H1 (cell line): Measurements from ENCODE around the gene TMEM120A. TPM values are rescaled to one million over a fixed set of nuclear protein-coding genes. Genes with fewer than 3 reads are reported as not detected.
A peak's percentile ranks its signal among the peaks of the same experiment; 100 is the strongest.

ENCODE experiments used
- CTCF ChIA-PET: fragments of 300-600 bp; sonication (Branson Sonifier 250); formaldehyde crosslinking; loops from one replicate; lab custom pipeline; 2021; ENCODE audit not compliant: partially characterized antibody; lab: Charles Lee
- POLR2A ChIA-PET: fragments of 300-600 bp; sonication (Branson Sonifier 250); formaldehyde crosslinking; loops from one replicate; lab custom pipeline; 2021; ENCODE audit warnings: inconsistent platforms; ENCODE audit not compliant: partially characterized antibody; lab: Charles Lee
- DNase-seq, 2 experiments: peaks; one replicate each; pipeline versions ENCODE4 v3.0.0 to v3.0.0-alpha.2; 2010 to 2022; ENCODE audit warnings: low spot score in 2 of 2, low read depth in 1 of 2, mixed read lengths in 1 of 2
- FAIRE-seq: peaks from 2 replicates; lab custom pipeline; 2011; peaks lifted over from hg19 to GRCh38; lab: Jason Lieb, UNC
- H2AFZ ChIP-seq: 2 replicates; pipeline ENCODE4 v1.8.1; 2012; ENCODE audit warnings: low read length, inconsistent platforms
- H2AK5ac ChIP-seq: 2 replicates; pipeline ENCODE4 v1.6.1; 2013; ENCODE audit warnings: low read depth, low read length
- H2BK120ac ChIP-seq: replicated peaks from 2 replicates; pipeline ENCODE3; 2013; ENCODE audit warnings: low read depth, low read length, inconsistent platforms
- H2BK12ac ChIP-seq: 2 replicates; pipeline ENCODE4 v1.6.1; 2013; ENCODE audit warnings: low read depth, low read length
- H2BK15ac ChIP-seq: 2 replicates; pipeline ENCODE4 v1.6.1; 2013; ENCODE audit warnings: low read length
- H2BK20ac ChIP-seq: 2 replicates; pipeline ENCODE4 v1.6.1; 2013; ENCODE audit warnings: low read length
- H2BK5ac ChIP-seq: 2 replicates; pipeline ENCODE4 v1.6.1; 2013; ENCODE audit warnings: low read depth, low read length
- H3K14ac ChIP-seq: 2 replicates; pipeline ENCODE4 v1.6.1; 2013; ENCODE audit warnings: inconsistent platforms; ENCODE audit not compliant: insufficient read length
- H3K18ac ChIP-seq: 2 replicates; pipeline ENCODE4 v1.6.1; 2013; ENCODE audit warnings: low read length; ENCODE audit errors: extremely low read depth
- H3K23ac ChIP-seq: 2 replicates; pipeline ENCODE4 v1.6.1; 2013; ENCODE audit warnings: inconsistent platforms; ENCODE audit not compliant: insufficient read length
- H3K23me2 ChIP-seq: 2 replicates; pipeline ENCODE4 v1.6.1; 2013; ENCODE audit warnings: low read depth, low read length
- H3K27ac ChIP-seq: 2 replicates; pipeline ENCODE4 v1.6.1; 2011; ENCODE audit warnings: low read depth, low read length, inconsistent platforms
- H3K27me3 ChIP-seq, 4 experiments: replicated peaks in 1 of 4; 1 replicate in 1 of 4; 2 replicates in 3 of 4; pipeline versions ENCODE4 v1.6.1 to v1.8.1; 2011 to 2013; ENCODE audit warnings: low read length in 3 of 4, mild to moderate bottlenecking in 3 of 4, inconsistent platforms in 2 of 4, mixed read lengths in 2 of 4, moderate library complexity in 1 of 4; ENCODE audit not compliant: control insufficient read depth in 3 of 4, insufficient read depth in 3 of 4; ENCODE audit errors: extremely low read depth in 1 of 4
- H3K36me3 ChIP-seq, 4 experiments: 2 replicates each; pipeline versions ENCODE4 v1.6.1 to v1.8.1; 2011 to 2013; ENCODE audit warnings: mild to moderate bottlenecking in 4 of 4, low read length in 3 of 4, moderate library complexity in 2 of 4, control low read depth in 1 of 4, inconsistent platforms in 1 of 4; ENCODE audit not compliant: insufficient read depth in 4 of 4, control insufficient read depth in 2 of 4
- H3K4ac ChIP-seq: replicated peaks from 2 replicates; pipeline ENCODE3; 2013; ENCODE audit warnings: low read length, low read depth, mixed read lengths, inconsistent platforms; ENCODE audit not compliant: insufficient read length
- H3K4me1 ChIP-seq, 4 experiments: replicated peaks in 1 of 4; 1 replicate in 1 of 4; 2 replicates in 3 of 4; pipeline versions ENCODE4 v1.6.1 to v1.8.1; 2011 to 2013; ENCODE audit warnings: low read length in 3 of 4, inconsistent platforms in 2 of 4, mixed read lengths in 1 of 4; ENCODE audit not compliant: insufficient read depth in 4 of 4, control insufficient read depth in 3 of 4
- H3K4me2 ChIP-seq, 2 experiments: 2 replicates each; pipeline versions ENCODE4 v1.6.1 to v1.8.1; 2011 to 2013; ENCODE audit warnings: low read depth in 2 of 2, low read length in 2 of 2, control low read depth in 1 of 2, inconsistent platforms in 1 of 2, mild to moderate bottlenecking in 1 of 2; ENCODE audit not compliant: insufficient read depth in 1 of 2
- H3K4me3 ChIP-seq, 4 experiments: fragments of 200-600, 300-600 bp in 1 of 4; sonication (generic), shearing (Covaris generic), sonication (Bioruptor Twin) in 1 of 4; 2 replicates each; pipeline versions ENCODE4 v1.5.1 to v1.8.1; 2011 to 2016; ENCODE audit warnings: low read length in 4 of 4, low read depth in 3 of 4, control low read depth in 2 of 4, inconsistent platforms in 2 of 4, mild to moderate bottlenecking in 2 of 4, mixed read lengths in 1 of 4, moderate library complexity in 1 of 4; ENCODE audit not compliant: insufficient read depth in 2 of 4; ENCODE audit errors: extremely low read depth in 1 of 4
- H3K56ac ChIP-seq: replicated peaks from 2 replicates; pipeline ENCODE3; 2013; ENCODE audit warnings: low read depth, mild to moderate bottlenecking, mixed read lengths, low read length, inconsistent platforms; ENCODE audit not compliant: insufficient read length
- H3K79me1 ChIP-seq: 2 replicates; pipeline ENCODE4 v1.6.1; 2013; ENCODE audit warnings: low read depth, low read length, control low read depth
- H3K79me2 ChIP-seq, 2 experiments: 2 replicates each; pipeline versions ENCODE4 v1.6.1 to v1.8.1; 2012 to 2013; ENCODE audit warnings: low read length in 2 of 2, mild to moderate bottlenecking in 2 of 2, inconsistent platforms in 1 of 2; ENCODE audit not compliant: insufficient read depth in 2 of 2, control insufficient read depth in 1 of 2
- H3K9ac ChIP-seq, 4 experiments: replicated peaks in 1 of 4; 1 replicate in 1 of 4; 2 replicates in 3 of 4; pipeline versions ENCODE4 v1.6.1 to v1.8.1; 2011 to 2013; ENCODE audit warnings: low read depth in 3 of 4, low read length in 3 of 4, control low read depth in 2 of 4, mild to moderate bottlenecking in 2 of 4, moderate library complexity in 2 of 4, inconsistent platforms in 1 of 4; ENCODE audit errors: extremely low read depth in 1 of 4
- H3K9me3 ChIP-seq, 2 experiments: 2 replicates each; pipeline versions ENCODE4 v1.6.1 to v1.8.1; 2012 to 2013; ENCODE audit warnings: mild to moderate bottlenecking in 2 of 2, moderate library complexity in 2 of 2, control low read depth in 1 of 2, inconsistent platforms in 1 of 2, low read depth in 1 of 2, low read length in 1 of 2, mixed read lengths in 1 of 2; ENCODE audit not compliant: insufficient read depth in 2 of 2
- H4K20me1 ChIP-seq, 2 experiments: replicated peaks in 1 of 2; 2 replicates each; pipeline versions ENCODE3 to v1.8.1; 2011 to 2013; ENCODE audit warnings: inconsistent platforms in 2 of 2, low read length in 2 of 2, mild to moderate bottlenecking in 1 of 2; ENCODE audit not compliant: insufficient read depth in 2 of 2, control insufficient read depth in 1 of 2
- H4K5ac ChIP-seq: 2 replicates; pipeline ENCODE4 v1.6.1; 2013; ENCODE audit warnings: low read length, low read depth, mixed read lengths, inconsistent platforms; ENCODE audit not compliant: insufficient read length
- H4K8ac ChIP-seq: 2 replicates; pipeline ENCODE4 v1.8.0; 2013; ENCODE audit warnings: mild to moderate bottlenecking, moderate library complexity, low read length, inconsistent platforms; ENCODE audit not compliant: insufficient read depth; ENCODE audit errors: extremely low read depth
- H4K91ac ChIP-seq: replicated peaks from 2 replicates; pipeline ENCODE3; 2013; ENCODE audit warnings: low read length, mixed read lengths, inconsistent platforms; ENCODE audit not compliant: insufficient read length
- EP300 ChIP-seq, 2 experiments: IDR thresholded peaks; 1 replicate in 1 of 2; 2 replicates in 1 of 2; pipeline ENCODE4 v1.6.1; 2011 to 2012; ENCODE audit warnings: low read depth in 2 of 2, low read length in 2 of 2, mild to moderate bottlenecking in 2 of 2, borderline replicate concordance in 1 of 2, inconsistent platforms in 1 of 2, moderate library complexity in 1 of 2
- POLR2AphosphoS5 ChIP-seq: IDR thresholded peaks from 2 replicates; pipeline ENCODE4 v1.6.1; 2011; ENCODE audit warnings: low read depth, low read length
- WGBS, 2 experiments: shearing (Covaris generic) in 1 of 2; methylation state at CpG; one replicate each; pipeline versions ENCODE4 v1.1.6 to v1.1.7; 2013 to 2015; ENCODE audit warnings: low lambda C conversion rate in 2 of 2, mixed read lengths in 2 of 2, inconsistent platforms in 1 of 2, low coverage in 1 of 2, missing lambda C conversion rate in 1 of 2; ENCODE audit not compliant: insufficient replicate concordance in 2 of 2, insufficient coverage in 1 of 2, insufficient read length in 1 of 2; ENCODE audit errors: extremely low coverage in 1 of 2, missing lambda C conversion rate in 1 of 2; 5-methylcytosine and 5-hydroxymethylcytosine counted together
- polyA plus RNA-seq, 7 experiments: library from polyadenylated mRNA; depleted of rRNA in 3 of 7; stranded (reverse) in 5 of 7; unstranded in 2 of 7; fragments of >200 nt in 5 of 7; fragments of 200-250 nt in 2 of 7; gene quantifications; 1 replicate in 5 of 7; 2 replicates in 1 of 7; 4 replicates in 1 of 7; pipeline versions ENCODE4 v1.2.1 to v1.2.3, GENCODE V29; 2011 to 2013; ENCODE audit warnings: missing spikeins in 2 of 7, mixed read lengths in 2 of 7
- total RNA-seq: library from RNA; stranded (reverse); fragmentation: NEBNext Ultra II Directional; extraction: Animal tissue kit (Norgen Biotek cat#: 25700); gene quantifications from 2 replicates; pipeline ENCODE4 v1.2.1, GENCODE V29; 2021

Gene TMEM120A
- total and polyA plus RNA-seq, 2 of the 8 experiments (the other 6 are each of a cell fraction or from before 2014, with no cell fraction given) = 15.6 to 49.9 TPM

GRCh38 chr7:75981453-75982305 lies 12.7 kb downstream of the TMEM120A start:
- no peaks in the 10 kb centered on the region for H3K27me3 ChIP-seq
- no peaks in the 10 kb centered on the region for H3K9me3 ChIP-seq
- no peaks in the 10 kb centered on the region for H3K23me2 ChIP-seq
- POLR2A ChIA-PET = interaction anchor here (0.5 to 1.5 kb wide), 3 partner anchors 8 to 180 kb away, joined by 3 read pairs; no protein-coding TSS in a partner anchor
- H3K27ac ChIP-seq = no peak overlapping the region
- DNase-seq (no peak), FAIRE-seq (no peak)
- H3K36me3 ChIP-seq = peaks cover 9 to 63% (median 33%) of the 10 kb centered on the region in 4 experiments
- H4K20me1 ChIP-seq = peaks cover 0 to 9% of the 10 kb centered on the region in 2 experiments
- H2BK20ac ChIP-seq = no peak overlapping the region
- 88% methylated on average over 34 of the region's 38 CpGs; no CpG with 5 or more reads in 1 of the 2 experiments for WGBS, 2 experiments
- no peaks in the 10 kb centered on the region for H3K79me2 ChIP-seq
- H2AFZ ChIP-seq = no peak overlapping the region
- TF ChIP-seq POLR2AphosphoS5 (0 out of 2 replicates have a peak, but pooled peaks have one; percentile 23), EP300 (IDR thresholded peaks at IDR 0.05; ENCODE audit: borderline replicate concordance in 1 of 2, low read depth in 2 of 2, low read length in 2 of 2) (no peak)
- H2BK120ac ChIP-seq = no peak overlapping the region
- H3K9ac ChIP-seq = no peak overlapping the region; a peak in 1 of 7 replicates
- no peak overlapping the region for H4K8ac ChIP-seq
- H3K4me3 ChIP-seq = no peak overlapping the region
- H3K56ac ChIP-seq = peak overlapping the region; percentile 25
- no peak overlapping the region for H4K91ac ChIP-seq
- H2BK15ac ChIP-seq = no peak overlapping the region
- H3K4ac ChIP-seq = no peak overlapping the region
- no peak overlapping the region for H3K14ac ChIP-seq
- H3K23ac ChIP-seq = no peak overlapping the region
- no peak overlapping the region for H3K18ac ChIP-seq
- H4K5ac ChIP-seq = no peak overlapping the region
- no peak overlapping the region for H3K4me2 ChIP-seq
- no peak overlapping the region for H2BK12ac ChIP-seq
- H3K4me1 ChIP-seq = no peaks in the 10 kb centered on the region
- no peaks in the 10 kb centered on the region for H3K79me1 ChIP-seq
- no peak overlapping the region for H2AK5ac ChIP-seq
- H2BK5ac ChIP-seq = no peak overlapping the region
- CTCF ChIA-PET = interaction anchor here (0.9 to 1.6 kb wide), 3 partner anchors 9 to 115 kb away, joined by 3 to 7 read pairs (median 5); no protein-coding TSS in a partner anchor
